ENCODE measurements around the gene RAB27B.
"Not testable (repeated sequence)": the region's sequence is repeated elsewhere in the genome, so short reads cannot be mapped to it uniquely, and the experiment has no call there.

RAB27B gene

GRCh38 chr18:54813305-54813704, 15.0 kb upstream of the RAB27B start:
- CTCF ChIA-PET, result no interaction called here
- DNase-seq (ENCODE audit: low spot score), result no peak
- no peak overlapping the region for H3K27ac ChIP-seq
- POLR2A ChIA-PET (ENCODE audit: low non-redundant PET), result no interaction called here
- TF ChIP-seq CTCF (conservative IDR thresholded peaks at IDR 0.05; ENCODE audit: low read depth), result no peak

GRCh38 chr18:54813977-54814565, 14.2 kb upstream of the RAB27B start:
- no peak for TF ChIP-seq CTCF (conservative IDR thresholded peaks at IDR 0.05; ENCODE audit: low read depth)
- POLR2A ChIA-PET (ENCODE audit: low non-redundant PET), result no interaction called here
- H3K27ac ChIP-seq, result no peak overlapping the region
- CTCF ChIA-PET, result no interaction called here
- DNase-seq (ENCODE audit: low spot score), result no peak

- ChIA-PET CTCF (no interaction called here), POLR2A (ENCODE audit: low non-redundant PET) (no interaction called here)
- TF ChIP-seq CTCF (conservative IDR thresholded peaks at IDR 0.05; ENCODE audit: low read depth), result no peak
- H3K27ac ChIP-seq, result no peak overlapping the region
- DNase-seq (ENCODE audit: low spot score), result no peak
These were observed 13.2 kb upstream of the RAB27B start for GRCh38 chr18:54815086-54815485.

GRCh38 chr18:54820785-54821275, 7.4 kb upstream of the RAB27B start:
- CTCF ChIA-PET; POLR2A ChIA-PET (ENCODE audit: low non-redundant PET); H3K27ac ChIP-seq; DNase-seq (ENCODE audit: low spot score): not testable (repeated sequence)

- no peak overlapping the region for H3K27ac ChIP-seq
- POLR2A ChIA-PET (ENCODE audit: low non-redundant PET), result no interaction called here
- TF ChIP-seq CTCF (conservative IDR thresholded peaks at IDR 0.05; ENCODE audit: low read depth), result no peak
- CTCF ChIA-PET, result no interaction called here
- peak; percentile 37 for DNase-seq (ENCODE audit: low spot score)
These were observed 5.1 kb upstream of the RAB27B start for GRCh38 chr18:54822872-54823845.

GRCh38 chr18:54824761-54825160, 3.5 kb upstream of the RAB27B start:
- TF ChIP-seq CTCF (conservative IDR thresholded peaks at IDR 0.05; ENCODE audit: low read depth), result no peak
- ChIA-PET CTCF (no interaction called here), POLR2A (ENCODE audit: low non-redundant PET) (no interaction called here)
- no peak overlapping the region for H3K27ac ChIP-seq
- no peak for DNase-seq (ENCODE audit: low spot score)
